ENCODE data around the gene PRR30.
"Not testable (repeated sequence)": the region's sequence is repeated elsewhere in the genome, so short reads cannot be mapped to it uniquely, and the experiment has no call there.

Gene PRR30

GRCh38 chr2:27128668-27129571 lies 10.3 kb downstream of the PRR30 start:
- no peak for DNase-seq (ENCODE audit: low read depth in 2 of 2)

GRCh38 chr2:27127883-27128667 lies 11.1 kb downstream of the PRR30 start:
- DNase-seq (ENCODE audit: low read depth in 2 of 2), result no peak

- no peak for DNase-seq (ENCODE audit: low read depth in 2 of 2)
These were observed 12.9 kb downstream of the PRR30 start for GRCh38 chr2:27126252-27126710.

GRCh38 chr2:27125104-27125503 lies 14.1 kb downstream of the PRR30 start:
- no peak for DNase-seq (ENCODE audit: low read depth in 2 of 2)

GRCh38 chr2:27123302-27124150 lies 15.7 kb downstream of the PRR30 start, which contains the start of gene ABHD1:
Gene ABHD1 (plus strand): TSS chr2:27123815. CDS start chr2:27123949, 134 bp downstream.
- DNase-seq (ENCODE audit: low read depth in 2 of 2), result peak; percentile 35 to 38

- DNase-seq (ENCODE audit: low read depth in 2 of 2), result no peak
These were observed 16.4 kb downstream of the PRR30 start for GRCh38 chr2:27122791-27123190.

- DNase-seq (ENCODE audit: low read depth in 2 of 2), result no peak
These were observed 17.3 kb downstream of the PRR30 start for GRCh38 chr2:27121906-27122305.

GRCh38 chr2:27119330-27119670 lies 19.9 kb downstream of the PRR30 start:
- DNase-seq (ENCODE audit: low read depth in 2 of 2), result not testable (repeated sequence)

- DNase-seq (ENCODE audit: low read depth in 2 of 2), result no peak
These were observed 20.5 kb downstream of the PRR30 start, which contains the start of gene CGREF1 for GRCh38 chr2:27118525-27119329. Gene CGREF1 (minus strand): TSS chr2:27119128. CDS start chr2:27104366, 14,762 bp downstream.

GRCh38 chr2:27117995-27118524 lies 21.1 kb downstream of the PRR30 start:
- no peak for DNase-seq (ENCODE audit: low read depth in 2 of 2)

GRCh38 chr2:27115519-27115918 lies 23.7 kb downstream of the PRR30 start:
- DNase-seq (ENCODE audit: low read depth in 2 of 2), result no peak

- DNase-seq (ENCODE audit: low read depth in 2 of 2), result not testable (repeated sequence)
These were observed 27.7 kb downstream of the PRR30 start for GRCh38 chr2:27111392-27112078.

GRCh38 chr2:27110603-27111352 lies 28.4 kb downstream of the PRR30 start:
- not testable (repeated sequence) for DNase-seq (ENCODE audit: low read depth in 2 of 2)

GRCh38 chr2:27109083-27109482 lies 30.1 kb downstream of the PRR30 start:
- DNase-seq (ENCODE audit: low read depth in 2 of 2), result no peak

- DNase-seq (ENCODE audit: low read depth in 2 of 2), result no peak
These were observed 31.0 kb downstream of the PRR30 start for GRCh38 chr2:27108221-27108620.

GRCh38 chr2:27105981-27106380 lies 33.2 kb downstream of the PRR30 start:
- DNase-seq (ENCODE audit: low read depth in 2 of 2), result no peak

GRCh38 chr2:27102329-27102728 lies 36.9 kb downstream of the PRR30 start:
- DNase-seq (ENCODE audit: low read depth in 2 of 2), result no peak

GRCh38 chr2:27100036-27100435 lies 39.2 kb downstream of the PRR30 start:
- no peak for DNase-seq (ENCODE audit: low read depth in 2 of 2)

GRCh38 chr2:27099334-27099955 lies 39.8 kb downstream of the PRR30 start:
- DNase-seq (ENCODE audit: low read depth in 2 of 2), result no peak

Measured in stimulated activated CD8-positive, alpha-beta memory T cell treated with anti-CD3 and anti-CD28 coated beads, Interleukin-2, amount 100 ng/mL, for 48 hours (primary cell).